GM10266 (cell line): Measurements from ENCODE around the gene RALGAPA2.

ENCODE experiments used
- DNase-seq: peaks from one replicate; pipeline ENCODE4 v3.0.0; 2012; ENCODE audit errors: extremely low spot score
- TF ChIP-seq, protein P1 (sequence below): IDR thresholded peaks from 2 replicates; pipeline ENCODE4 v1.5.1; 2012; ENCODE audit warnings: mild to moderate bottlenecking, low read depth; ENCODE audit not compliant: control insufficient read depth, insufficient read depth; ENCODE audit errors: missing control alignments

Gene RALGAPA2

DNA sequence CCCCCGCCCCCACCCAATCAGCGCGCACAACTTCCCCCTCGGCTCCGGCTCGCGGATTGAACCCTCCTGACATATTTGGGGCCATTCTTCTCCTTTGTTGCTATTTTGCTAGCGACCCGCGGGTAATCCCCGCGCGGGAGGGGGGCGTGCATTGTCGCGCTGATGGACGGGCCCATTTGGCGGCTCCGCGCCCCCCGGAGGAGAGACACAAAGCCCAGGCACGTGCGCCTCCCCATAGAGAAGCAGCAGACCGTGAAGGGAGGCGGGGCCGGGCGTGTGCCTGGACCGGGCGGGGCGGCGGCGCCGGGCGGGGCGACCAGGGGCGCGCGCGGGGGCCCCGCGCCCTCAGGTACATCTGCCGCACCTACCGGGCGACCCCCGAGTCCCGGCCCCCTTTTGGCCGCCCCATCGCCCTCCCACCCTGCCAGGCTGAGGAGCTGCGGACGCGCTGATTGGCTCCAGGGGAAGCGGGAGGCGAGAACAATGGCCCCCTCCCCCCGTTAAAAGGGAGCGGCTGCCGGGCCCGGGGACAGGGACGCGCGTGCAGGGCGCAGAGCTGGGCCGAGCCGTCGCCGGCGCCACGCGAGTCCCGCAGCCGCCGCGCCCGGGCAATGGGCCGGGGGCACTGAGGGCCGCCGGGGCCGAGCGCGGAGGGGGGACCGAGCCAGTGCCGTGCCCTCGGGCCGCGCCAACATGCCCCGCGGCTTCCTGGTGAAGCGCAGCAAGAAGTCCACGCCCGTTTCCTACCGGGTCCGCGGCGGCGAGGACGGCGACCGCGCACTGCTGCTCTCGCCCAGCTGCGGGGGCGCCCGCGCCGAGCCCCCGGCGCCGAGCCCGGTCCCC lies 344.6 kb downstream of the RALGAPA2 start, which contains the start of gene INSM1:
Gene INSM1 (plus strand): TSS at position 530 of the 843 bp plus-strand sequence. CDS start 164 bp downstream, at position 694.
- DNase-seq: peak; percentile 67
- TF ChIP-seq, protein P1, sequence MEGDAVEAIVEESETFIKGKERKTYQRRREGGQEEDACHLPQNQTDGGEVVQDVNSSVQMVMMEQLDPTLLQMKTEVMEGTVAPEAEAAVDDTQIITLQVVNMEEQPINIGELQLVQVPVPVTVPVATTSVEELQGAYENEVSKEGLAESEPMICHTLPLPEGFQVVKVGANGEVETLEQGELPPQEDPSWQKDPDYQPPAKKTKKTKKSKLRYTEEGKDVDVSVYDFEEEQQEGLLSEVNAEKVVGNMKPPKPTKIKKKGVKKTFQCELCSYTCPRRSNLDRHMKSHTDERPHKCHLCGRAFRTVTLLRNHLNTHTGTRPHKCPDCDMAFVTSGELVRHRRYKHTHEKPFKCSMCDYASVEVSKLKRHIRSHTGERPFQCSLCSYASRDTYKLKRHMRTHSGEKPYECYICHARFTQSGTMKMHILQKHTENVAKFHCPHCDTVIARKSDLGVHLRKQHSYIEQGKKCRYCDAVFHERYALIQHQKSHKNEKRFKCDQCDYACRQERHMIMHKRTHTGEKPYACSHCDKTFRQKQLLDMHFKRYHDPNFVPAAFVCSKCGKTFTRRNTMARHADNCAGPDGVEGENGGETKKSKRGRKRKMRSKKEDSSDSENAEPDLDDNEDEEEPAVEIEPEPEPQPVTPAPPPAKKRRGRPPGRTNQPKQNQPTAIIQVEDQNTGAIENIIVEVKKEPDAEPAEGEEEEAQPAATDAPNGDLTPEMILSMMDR: no peak

DNA sequence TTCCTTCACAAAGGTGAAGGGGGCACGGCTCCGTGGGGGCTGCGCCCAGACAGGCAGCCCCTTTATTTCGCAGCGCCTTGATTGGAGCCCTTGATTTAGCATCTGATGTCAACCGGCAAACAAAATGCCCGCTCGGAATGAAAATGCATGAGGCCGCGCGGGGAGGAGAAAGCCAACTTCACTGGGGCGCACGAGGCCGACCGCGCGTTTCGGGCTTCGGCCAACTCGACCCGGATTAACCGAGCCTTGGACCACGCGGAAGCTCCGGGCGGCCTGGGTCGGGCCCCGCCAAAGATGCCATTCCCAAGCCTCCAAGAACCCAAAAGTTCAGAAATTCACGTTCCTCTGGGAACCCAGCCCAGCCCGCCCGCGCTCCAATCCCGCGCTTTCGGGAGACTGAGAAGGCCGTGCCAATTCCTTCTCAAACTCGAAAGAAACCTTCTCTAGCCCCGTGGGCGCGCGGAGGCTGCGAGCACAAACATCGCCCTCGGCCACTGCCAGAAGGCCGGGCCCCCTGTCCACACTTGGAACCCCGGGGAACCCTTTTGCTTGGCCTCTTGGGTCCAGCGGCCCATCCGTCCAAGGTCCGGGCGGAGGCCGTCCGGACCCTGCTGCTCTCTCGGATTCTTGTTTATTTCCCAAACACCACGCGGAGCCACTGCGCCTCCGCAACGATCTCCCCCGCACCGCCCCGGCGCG lies 345.4 kb downstream of the RALGAPA2 start:
- TF ChIP-seq, protein P1: no peak
- peak; percentile 56 for DNase-seq

DNA sequence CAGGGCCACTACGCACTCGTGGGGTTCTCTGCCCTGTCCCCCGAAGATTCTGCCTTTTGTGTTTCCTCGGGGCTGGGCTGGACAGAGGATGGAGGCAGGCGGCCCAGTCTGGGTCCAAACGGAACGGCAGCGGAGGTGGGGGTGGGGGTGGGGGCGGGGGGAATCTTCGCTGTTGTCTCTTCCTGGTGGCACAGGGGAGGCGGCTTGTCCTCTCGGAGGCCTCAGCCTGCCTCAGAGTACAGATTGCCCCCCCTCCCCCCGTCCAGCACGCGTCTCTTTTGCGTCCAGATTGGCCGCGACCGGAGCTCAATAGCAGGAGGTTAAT lies 345.9 kb downstream of the RALGAPA2 start:
- TF ChIP-seq, protein P1: no peak
- no peak for DNase-seq

DNA sequence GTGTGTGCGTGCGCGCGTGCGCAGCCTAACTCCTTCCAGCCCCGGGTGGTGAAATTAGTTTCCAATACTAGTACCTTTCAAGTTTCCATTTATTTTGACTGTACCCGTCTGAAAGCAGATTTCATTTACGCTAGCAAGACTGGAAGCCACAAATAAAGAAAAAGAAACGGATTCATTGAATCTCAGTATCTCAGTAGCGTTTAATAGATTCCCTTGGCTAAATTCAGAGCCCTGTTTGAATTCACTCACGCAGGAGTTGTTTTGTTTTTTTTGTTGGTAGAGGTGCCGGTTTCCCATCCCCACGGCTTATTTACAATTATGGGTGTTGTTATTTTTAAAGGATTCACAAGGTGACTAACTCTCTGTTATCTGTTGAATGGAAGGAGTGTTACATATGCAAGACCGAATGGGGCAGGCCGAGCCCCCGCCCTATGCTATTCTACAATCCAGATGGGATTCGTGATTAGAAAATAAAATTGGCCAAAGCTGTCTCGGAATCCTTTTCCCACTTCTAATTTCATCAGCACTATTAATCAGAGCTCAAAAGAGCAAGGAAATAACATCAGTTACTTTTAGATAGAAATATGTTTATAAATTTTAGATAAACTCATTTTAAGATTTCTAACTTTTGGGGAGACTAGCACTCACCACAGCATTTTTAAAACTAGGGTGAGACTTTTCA lies 346.8 kb downstream of the RALGAPA2 start:
- TF ChIP-seq, protein P1: no peak
- DNase-seq: no peak

DNA sequence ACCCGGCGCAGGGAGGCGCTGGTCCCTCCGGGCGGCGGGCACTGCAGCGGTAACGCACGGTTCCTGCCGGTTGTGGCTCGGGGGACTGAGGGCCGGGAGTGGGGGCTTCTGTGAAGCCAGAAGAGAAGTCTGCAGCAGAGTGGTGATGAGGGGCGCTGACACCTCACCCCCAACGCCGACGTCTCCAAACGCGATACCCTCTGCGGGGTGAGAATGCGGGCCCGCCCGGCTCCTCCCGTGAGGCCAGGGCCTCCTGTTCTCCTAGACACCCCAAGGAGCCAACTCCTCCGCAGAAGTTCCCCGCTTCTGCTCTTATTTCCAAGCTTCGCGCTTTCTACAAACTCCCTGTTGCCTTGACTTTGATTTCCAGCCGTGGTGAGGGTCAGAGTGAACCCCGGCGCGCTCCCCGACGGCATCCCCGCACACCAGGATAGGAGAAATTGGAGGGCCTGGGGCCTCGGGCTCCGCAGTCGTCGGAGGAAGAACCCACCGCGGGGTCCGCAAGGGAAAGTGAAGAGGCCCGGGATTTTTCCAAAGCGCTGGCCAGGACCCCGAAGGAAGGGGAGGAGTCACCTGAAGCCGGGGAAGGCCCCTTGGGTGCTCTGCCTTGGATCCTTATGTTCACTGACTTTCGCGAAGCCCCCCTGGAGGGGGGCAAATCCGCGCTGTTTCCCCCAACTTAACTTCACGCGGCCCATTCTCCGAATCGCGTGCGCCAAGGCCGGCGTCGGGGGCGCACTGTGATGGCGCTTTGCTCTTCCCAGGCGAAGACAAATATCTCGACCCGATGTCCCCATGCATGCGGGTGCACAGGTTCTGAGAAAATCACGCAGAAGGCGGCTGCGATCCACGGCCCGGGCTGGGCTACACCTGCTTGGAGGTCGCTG lies 347.6 kb downstream of the RALGAPA2 start:
- no peak for DNase-seq
- TF ChIP-seq, protein P1: no peak

DNA sequence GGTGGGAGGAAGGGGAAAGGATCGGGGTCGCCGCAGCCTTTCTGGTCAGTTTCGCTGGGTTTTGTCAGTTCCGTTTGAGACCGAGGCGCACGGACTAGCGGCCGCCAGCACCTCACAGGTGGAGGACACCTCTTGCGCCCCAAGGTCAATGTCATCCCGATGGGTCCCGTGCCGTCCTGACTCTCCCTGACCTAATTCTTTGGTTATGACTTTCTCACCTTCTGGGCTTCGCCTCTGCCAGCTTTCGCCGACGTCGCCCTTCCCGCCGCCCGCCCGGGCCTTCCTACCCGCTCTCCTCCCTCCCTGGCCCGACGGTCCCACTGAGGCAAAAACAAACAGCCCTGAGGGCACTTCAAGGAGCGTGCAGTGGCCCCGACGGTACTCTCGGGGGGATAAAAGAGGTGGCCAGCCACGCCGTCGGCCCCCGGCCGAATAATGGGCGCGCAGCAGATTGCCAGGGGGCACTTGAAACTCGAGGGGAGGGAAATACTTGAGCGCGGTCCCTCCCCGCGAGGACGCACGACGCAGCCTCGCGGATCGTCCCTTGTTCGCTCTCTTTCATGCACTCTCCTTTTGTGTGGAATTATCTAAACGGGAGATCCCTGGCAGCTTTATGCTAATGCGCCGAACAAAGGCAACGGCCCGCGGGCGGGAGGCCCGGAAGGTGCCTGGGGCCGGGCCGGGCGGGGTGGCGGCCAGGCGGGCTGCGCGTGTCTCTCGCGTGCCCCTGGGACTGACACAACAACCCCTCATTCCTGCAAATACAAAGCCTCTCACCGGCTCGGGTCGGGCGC lies 348.4 kb downstream of the RALGAPA2 start:
- DNase-seq: no peak
- TF ChIP-seq, protein P1: no peak
